Measurements from ENCODE around the gene STXBP5.

The STXBP5 gene

GRCh38 chr6:147384737-147385710, 180.8 kb downstream of the STXBP5 start:
- H3K4me3 ChIP-seq (ENCODE audit: low read length): no peak overlapping the region
- no peak for TF ChIP-seq CTCF (conservative IDR thresholded peaks at IDR 0.05; ENCODE audit: low read length)
- DNase-seq (ENCODE audit: low read depth): no peak

- DNase-seq (ENCODE audit: low read depth): no peak
- TF ChIP-seq CTCF (conservative IDR thresholded peaks at IDR 0.05; ENCODE audit: low read length): no peak
- no peak overlapping the region for H3K4me3 ChIP-seq (ENCODE audit: low read length)
These were observed 185.2 kb downstream of the STXBP5 start for GRCh38 chr6:147389463-147389862.

GRCh38 chr6:147390909-147391536, 186.8 kb downstream of the STXBP5 start:
- peak; percentile 32; the same call in 1 of the 2 replicates for TF ChIP-seq CTCF (conservative IDR thresholded peaks at IDR 0.05; ENCODE audit: low read length)
- no peak overlapping the region for H3K4me3 ChIP-seq (ENCODE audit: low read length)
- DNase-seq (ENCODE audit: low read depth): peak; percentile 12

- TF ChIP-seq CTCF (conservative IDR thresholded peaks at IDR 0.05; ENCODE audit: low read length): no peak
- no peak for DNase-seq (ENCODE audit: low read depth)
- no peak overlapping the region for H3K4me3 ChIP-seq (ENCODE audit: low read length)
These were observed 188.9 kb downstream of the STXBP5 start for GRCh38 chr6:147392917-147393625.

- DNase-seq (ENCODE audit: low read depth): peak; percentile 2
- no peak for TF ChIP-seq CTCF (conservative IDR thresholded peaks at IDR 0.05; ENCODE audit: low read length)
- no peak overlapping the region for H3K4me3 ChIP-seq (ENCODE audit: low read length)
These were observed 190.9 kb downstream of the STXBP5 start for GRCh38 chr6:147395158-147395557.

- H3K4me3 ChIP-seq (ENCODE audit: low read length): no peak overlapping the region
- TF ChIP-seq CTCF (conservative IDR thresholded peaks at IDR 0.05; ENCODE audit: low read length): no peak
- no peak for DNase-seq (ENCODE audit: low read depth)
These were observed 193.1 kb downstream of the STXBP5 start for GRCh38 chr6:147397306-147397705.

Data from AG10803 (cell line).